Parathyroid adenoma (tissue), 2 donors: ENCODE data around the gene TUBD1.

Experiments used
- H2AFZ ChIP-seq: fragments of 300-600 bp; sonication (generic); one replicate; pipeline ENCODE4 v1.7.0; 2017; ENCODE audit warnings: antibody characterized with exemption, mild to moderate bottlenecking
- H3K27ac ChIP-seq: fragments of 300-600 bp; sonication (generic); one replicate; pipeline ENCODE4 v1.7.0; 2017
- H3K27me3 ChIP-seq: fragments of 300-600 bp; sonication (generic); one replicate; pipeline ENCODE4 v1.7.0; 2017; ENCODE audit warnings: low read length; ENCODE audit not compliant: control insufficient read depth, insufficient read depth
- H3K36me3 ChIP-seq: fragments of 300-600 bp; sonication (generic); one replicate; pipeline ENCODE4 v1.7.0; 2017; ENCODE audit warnings: low read length; ENCODE audit not compliant: control insufficient read depth, insufficient read depth
- H3K4me1 ChIP-seq: fragments of 300-600 bp; sonication (generic); one replicate; pipeline ENCODE4 v1.7.0; 2017; ENCODE audit warnings: control low read depth
- H3K4me2 ChIP-seq: fragments of 300-600 bp; sonication (generic); one replicate; pipeline ENCODE4 v1.7.0; 2017; ENCODE audit warnings: low read length
- H3K4me3 ChIP-seq: fragments of 300-600 bp; sonication (generic); one replicate; pipeline ENCODE4 v1.7.0; 2017; ENCODE audit warnings: low read depth, low read length
- H3K79me2 ChIP-seq: fragments of 300-600 bp; sonication (generic); one replicate; pipeline ENCODE4 v1.7.0; 2017; ENCODE audit warnings: control low read depth
- H3K9ac ChIP-seq: fragments of 300-600 bp; sonication (generic); one replicate; pipeline ENCODE4 v1.7.0; 2017; ENCODE audit warnings: mild to moderate bottlenecking
- H3K9me3 ChIP-seq: fragments of 300-600 bp; sonication (generic); one replicate; pipeline ENCODE4 v1.7.0; 2017; ENCODE audit warnings: low read length; ENCODE audit not compliant: control insufficient read depth
- TF ChIP-seq, protein P1 (sequence below): fragments of 300-600 bp; sonication (generic); IDR thresholded peaks from one replicate; pipeline ENCODE4 v1.7.0; 2017; ENCODE audit warnings: antibody characterized with exemption, mild to moderate bottlenecking
- donor health status: primary hyperparathyroidism.

TUBD1 gene

DNA sequence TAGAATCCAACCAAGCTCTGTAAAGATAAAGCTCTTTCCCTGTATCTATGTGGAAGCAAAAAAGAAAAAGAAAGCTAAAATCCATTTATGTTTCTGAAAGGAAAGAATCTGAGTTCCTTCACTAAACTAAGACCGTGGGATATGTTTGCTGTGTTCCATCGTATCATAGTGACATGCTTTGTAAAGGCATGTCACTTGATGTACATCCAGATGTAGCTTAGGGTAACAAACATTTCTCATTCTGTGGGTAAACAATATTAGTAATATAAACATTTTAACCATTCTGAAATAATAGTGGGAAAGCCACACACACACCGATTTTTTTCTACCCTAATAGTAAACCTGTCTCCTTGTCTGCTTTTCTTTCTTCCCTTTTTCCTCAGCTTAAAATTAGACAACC lies 78.1 kb downstream of the TUBD1 start:
- Histone ChIP-seq H3K4me2 (no peak overlapping the region), H3K4me3 (no peak overlapping the region), H3K27me3 (no peaks in the 10 kb centered on the region), H3K36me3 (no peaks in the 10 kb centered on the region), H3K4me1 (no peaks in the 10 kb centered on the region), H3K9ac (no peak overlapping the region), H3K9me3 (no peaks in the 10 kb centered on the region), H3K27ac (no peak overlapping the region), H3K79me2 (no peaks in the 10 kb centered on the region), H2AFZ (no peak overlapping the region)
- TF ChIP-seq, protein P1, sequence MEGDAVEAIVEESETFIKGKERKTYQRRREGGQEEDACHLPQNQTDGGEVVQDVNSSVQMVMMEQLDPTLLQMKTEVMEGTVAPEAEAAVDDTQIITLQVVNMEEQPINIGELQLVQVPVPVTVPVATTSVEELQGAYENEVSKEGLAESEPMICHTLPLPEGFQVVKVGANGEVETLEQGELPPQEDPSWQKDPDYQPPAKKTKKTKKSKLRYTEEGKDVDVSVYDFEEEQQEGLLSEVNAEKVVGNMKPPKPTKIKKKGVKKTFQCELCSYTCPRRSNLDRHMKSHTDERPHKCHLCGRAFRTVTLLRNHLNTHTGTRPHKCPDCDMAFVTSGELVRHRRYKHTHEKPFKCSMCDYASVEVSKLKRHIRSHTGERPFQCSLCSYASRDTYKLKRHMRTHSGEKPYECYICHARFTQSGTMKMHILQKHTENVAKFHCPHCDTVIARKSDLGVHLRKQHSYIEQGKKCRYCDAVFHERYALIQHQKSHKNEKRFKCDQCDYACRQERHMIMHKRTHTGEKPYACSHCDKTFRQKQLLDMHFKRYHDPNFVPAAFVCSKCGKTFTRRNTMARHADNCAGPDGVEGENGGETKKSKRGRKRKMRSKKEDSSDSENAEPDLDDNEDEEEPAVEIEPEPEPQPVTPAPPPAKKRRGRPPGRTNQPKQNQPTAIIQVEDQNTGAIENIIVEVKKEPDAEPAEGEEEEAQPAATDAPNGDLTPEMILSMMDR: no peak

DNA sequence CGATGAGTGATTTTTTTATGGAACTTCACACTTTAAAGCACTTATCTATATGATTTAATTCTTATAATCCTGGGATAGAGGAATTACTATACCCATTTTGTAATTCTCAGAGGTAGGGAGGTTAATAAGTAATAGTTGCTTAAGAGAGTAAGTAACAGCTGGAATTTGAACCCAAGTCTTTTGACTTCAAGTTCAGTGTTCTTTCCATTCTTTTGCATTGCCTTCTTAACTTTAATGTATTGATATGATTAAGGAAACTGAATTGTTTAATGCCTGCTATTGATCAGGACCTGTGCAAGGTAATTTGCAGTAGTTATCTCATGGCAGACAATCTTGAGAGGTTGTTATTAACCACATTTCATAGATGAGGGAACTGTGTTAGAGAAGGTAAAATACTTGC lies 78.5 kb downstream of the TUBD1 start:
- Histone ChIP-seq H3K36me3 (no peaks in the 10 kb centered on the region), H3K4me3 (no peak overlapping the region), H3K9ac (no peak overlapping the region), H3K4me2 (no peak overlapping the region), H3K27me3 (no peaks in the 10 kb centered on the region), H3K4me1 (no peaks in the 10 kb centered on the region), H3K27ac (no peak overlapping the region), H3K9me3 (no peaks in the 10 kb centered on the region), H3K79me2 (no peaks in the 10 kb centered on the region), H2AFZ (no peak overlapping the region)
- TF ChIP-seq, protein P1: no peak

DNA sequence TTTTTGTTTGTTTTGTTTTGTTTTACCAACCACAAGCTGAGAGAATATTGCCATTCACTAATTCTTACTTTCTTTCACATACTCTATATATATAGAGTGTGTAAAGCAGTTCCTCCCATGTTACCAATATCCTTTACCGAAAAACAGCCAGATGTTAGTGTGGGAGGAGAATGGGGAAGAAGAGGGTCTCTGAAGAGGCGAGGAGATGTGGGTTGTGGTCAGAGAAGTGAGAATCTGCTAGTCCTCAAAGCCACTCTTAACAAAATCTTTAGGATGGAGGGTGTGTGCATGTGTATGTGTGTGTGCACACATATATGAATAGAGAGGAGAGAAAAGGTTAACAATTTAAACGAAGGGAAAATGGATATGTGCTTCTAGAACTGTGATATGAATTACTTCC lies 80.6 kb downstream of the TUBD1 start:
- Histone ChIP-seq H3K9ac (no peak overlapping the region), H3K79me2 (no peaks in the 10 kb centered on the region), H3K4me3 (no peak overlapping the region), H3K36me3 (no peaks in the 10 kb centered on the region), H3K4me2 (no peak overlapping the region), H3K9me3 (no peaks in the 10 kb centered on the region), H3K27me3 (no peaks in the 10 kb centered on the region), H3K27ac (no peak overlapping the region), H2AFZ (no peak overlapping the region), H3K4me1 (no peaks in the 10 kb centered on the region)
- TF ChIP-seq, protein P1: no peak

DNA sequence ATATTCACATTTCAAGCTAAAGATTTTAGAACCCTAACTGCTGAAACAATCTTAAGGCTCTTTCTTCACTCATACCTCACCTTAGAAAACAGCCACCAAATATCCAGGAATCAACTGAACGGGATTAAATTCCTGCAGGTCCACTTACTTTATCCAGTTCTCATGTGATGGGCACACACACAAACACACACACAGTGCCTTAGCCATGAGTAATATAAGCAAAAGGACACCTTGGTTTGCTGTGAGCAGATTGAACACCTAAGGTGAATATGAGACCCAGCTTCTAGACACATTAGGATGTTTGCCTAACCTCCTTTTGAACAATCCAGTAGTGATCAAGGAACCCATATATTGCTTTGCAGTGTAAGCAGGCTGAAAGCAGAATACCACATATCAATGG lies 81.5 kb downstream of the TUBD1 start:
- H3K4me2 ChIP-seq: no peak overlapping the region
- no peaks in the 10 kb centered on the region for H3K36me3 ChIP-seq
- H3K27ac ChIP-seq: no peak overlapping the region
- H3K4me1 ChIP-seq: no peaks in the 10 kb centered on the region
- no peaks in the 10 kb centered on the region for H3K79me2 ChIP-seq
- H3K4me3 ChIP-seq: no peak overlapping the region
- no peaks in the 10 kb centered on the region for H3K9me3 ChIP-seq
- TF ChIP-seq, protein P1: no peak
- H2AFZ ChIP-seq: no peak overlapping the region
- no peak overlapping the region for H3K9ac ChIP-seq
- no peaks in the 10 kb centered on the region for H3K27me3 ChIP-seq

DNA sequence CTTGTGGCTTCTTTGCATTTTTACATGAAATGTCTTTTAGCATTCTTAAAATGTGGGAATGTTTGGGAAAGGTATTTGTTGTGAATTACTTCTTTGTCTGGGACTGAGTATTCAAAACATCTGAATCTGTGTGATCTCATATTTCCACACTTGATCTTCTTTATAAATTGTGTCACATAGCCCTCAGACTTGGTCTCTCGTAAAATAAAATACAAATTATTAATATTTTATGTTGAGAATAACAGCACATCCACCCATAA lies 81.9 kb downstream of the TUBD1 start:
- TF ChIP-seq, protein P1: no peak
- no peaks in the 10 kb centered on the region for H3K9me3 ChIP-seq
- H3K36me3 ChIP-seq: no peaks in the 10 kb centered on the region
- no peak overlapping the region for H3K27ac ChIP-seq
- H3K9ac ChIP-seq: no peak overlapping the region
- H3K4me2 ChIP-seq: no peak overlapping the region
- no peak overlapping the region for H3K4me3 ChIP-seq
- H3K4me1 ChIP-seq: no peaks in the 10 kb centered on the region
- no peak overlapping the region for H2AFZ ChIP-seq
- H3K27me3 ChIP-seq: no peaks in the 10 kb centered on the region
- no peaks in the 10 kb centered on the region for H3K79me2 ChIP-seq
